GM23338 (cell line): ENCODE measurements around the gene TOMM7. TPM values are rescaled to one million over a fixed set of nuclear protein-coding genes. Genes with fewer than 3 reads are reported as not detected.
"Not testable (repeated sequence)": the region's sequence is repeated elsewhere in the genome, so short reads cannot be mapped to it uniquely, and the experiment has no call there.

ENCODE experiments used
- ATAC-seq: fragments of 200-7000 bp; cut with Tn5 transposase; 3 replicates; pipeline ENCODE4 v1.9.1; 2020
- DNase-seq: peaks from one replicate; pipeline ENCODE4 v3.0.0-alpha.2; 2015; ENCODE audit warnings: low spot score
- H2AFZ ChIP-seq: fragments of 200-600 bp; sonication (generic); 2 replicates; pipeline ENCODE4 v1.8.0; 2016; ENCODE audit warnings: antibody characterized with exemption, mild to moderate bottlenecking, moderate library complexity
- H3F3A ChIP-seq: fragments of 200-600 bp; sonication (generic); replicated peaks from 2 replicates; pipeline ENCODE4 v1.8.0; 2017; ENCODE audit warnings: antibody characterized with exemption, mixed run types, low read depth
- H3K27ac ChIP-seq: fragments of 200-600 bp; sonication (generic); 2 replicates; pipeline ENCODE4 v1.6.1; 2016; ENCODE audit warnings: low read depth
- H3K27me3 ChIP-seq: fragments of 200-600 bp; sonication (generic); 2 replicates; pipeline ENCODE4 v1.8.0; 2016; ENCODE audit warnings: mild to moderate bottlenecking, mixed run types, moderate library complexity; ENCODE audit not compliant: insufficient read depth
- H3K36me3 ChIP-seq: fragments of 200-600 bp; sonication (generic); 2 replicates; pipeline ENCODE4 v1.8.0; 2016; ENCODE audit warnings: mild to moderate bottlenecking; ENCODE audit not compliant: insufficient read depth
- H3K4me1 ChIP-seq: fragments of 200-600 bp; sonication (generic); 2 replicates; pipeline ENCODE4 v1.8.0; 2016; ENCODE audit warnings: mild to moderate bottlenecking, moderate library complexity; ENCODE audit not compliant: insufficient read depth
- H3K4me2 ChIP-seq: fragments of 200-600 bp; sonication (generic); 2 replicates; pipeline ENCODE4 v1.7.1; 2017; ENCODE audit warnings: mixed run types
- H3K4me3 ChIP-seq: fragments of 200-600 bp; sonication (generic); 2 replicates; pipeline ENCODE4 v1.6.1; 2016; ENCODE audit warnings: mixed run types
- H3K79me2 ChIP-seq: fragments of 200-600 bp; sonication (generic); replicated peaks from 2 replicates; pipeline ENCODE4 v1.8.0; 2017; ENCODE audit warnings: mild to moderate bottlenecking; ENCODE audit not compliant: insufficient read depth
- H3K9me2 ChIP-seq: fragments of 200-600 bp; sonication (generic); 2 replicates; pipeline ENCODE4 v1.8.0; 2017; ENCODE audit not compliant: insufficient read depth
- H4K20me1 ChIP-seq: fragments of 200-600 bp; sonication (generic); replicated peaks from 2 replicates; pipeline ENCODE4 v1.8.0; 2017; ENCODE audit warnings: mild to moderate bottlenecking; ENCODE audit not compliant: insufficient read depth
- H3K27ac Mint-ChIP-seq: 2 replicates; pipeline ENCODE4 v1.8.0; 2020; ENCODE audit warnings: inconsistent platforms, mild to moderate bottlenecking, moderate library complexity, mixed read lengths
- H3K27me3 Mint-ChIP-seq: 3 replicates; pipeline ENCODE4 v1.8.0; 2022; ENCODE audit warnings: low read depth, mild to moderate bottlenecking, moderate library complexity, mixed read lengths, inconsistent platforms; ENCODE audit not compliant: insufficient read depth, poor library complexity
- H3K36me3 Mint-ChIP-seq: 3 replicates; pipeline ENCODE4 v1.8.0; 2021; ENCODE audit warnings: low read depth, mild to moderate bottlenecking, inconsistent platforms, moderate library complexity, mixed read lengths
- H3K4me1 Mint-ChIP-seq: 3 replicates; pipeline ENCODE4 v1.8.0; 2020; ENCODE audit warnings: mild to moderate bottlenecking, inconsistent platforms, mixed read lengths
- H3K4me3 Mint-ChIP-seq: 3 replicates; pipeline ENCODE4 v1.8.0; 2021; ENCODE audit warnings: moderate library complexity, mild to moderate bottlenecking, inconsistent platforms, mixed read lengths
- H3K9me3 Mint-ChIP-seq: 3 replicates; pipeline ENCODE4 v1.8.0; 2020; ENCODE audit warnings: moderate library complexity, mild to moderate bottlenecking, inconsistent platforms, mixed read lengths
- CREB1 ChIP-seq: fragments of 250-450 bp; sonication (Bioruptor Pico); IDR thresholded peaks from 2 replicates; pipeline ENCODE4 v1.5.0; 2020; ENCODE audit warnings: low read depth, mild to moderate bottlenecking, moderate library complexity
- EZH2 ChIP-seq: fragments of 200-600 bp; sonication (generic); IDR thresholded peaks from one replicate; pipeline ENCODE4 v1.8.0; 2017; ENCODE audit warnings: antibody characterized with exemption, mild to moderate bottlenecking, low read depth; ENCODE audit not compliant: unreplicated experiment
- EZH2phosphoT487 ChIP-seq: fragments of 200-600 bp; sonication (generic); IDR thresholded peaks from one replicate; pipeline ENCODE4 v1.8.1; 2018; ENCODE audit warnings: antibody characterized with exemption; ENCODE audit not compliant: unreplicated experiment
- JUNB ChIP-seq: IDR thresholded peaks from one replicate; pipeline ENCODE4 v1.6.1; 2016; ENCODE audit warnings: antibody characterized with exemption; ENCODE audit not compliant: unreplicated experiment
- NANOG ChIP-seq: IDR thresholded peaks from 2 replicates; pipeline ENCODE4 v1.6.1; 2016; ENCODE audit warnings: antibody characterized with exemption, borderline replicate concordance
- STAT1 ChIP-seq: IDR thresholded peaks from one replicate; pipeline ENCODE4 v1.6.1; 2016; ENCODE audit warnings: antibody characterized with exemption; ENCODE audit not compliant: unreplicated experiment
- ZNF114 ChIP-seq: fragments of 250-450 bp; sonication (Bioruptor Pico); IDR thresholded peaks from 2 replicates; pipeline ENCODE4 v1.5.0; 2020; ENCODE audit warnings: mild to moderate bottlenecking, moderate library complexity
- polyA plus RNA-seq: library from polyadenylated mRNA; unstranded; fragments of >200 nt; fragmentation: Nextera tagmentation; extraction: Ambion mirVana; gene quantifications from 2 replicates; pipeline ENCODE4 v1.2.1, GENCODE V29; 2016
- total RNA-seq: library from RNA; depleted of rRNA; stranded (reverse); fragments of >200 nt; shearing (Covaris generic); gene quantifications from 2 replicates; pipeline ENCODE4 v1.2.3, GENCODE V29; 2014
- TF ChIP-seq, protein P1 (sequence below): IDR thresholded peaks from one replicate; pipeline ENCODE4 v1.6.1; 2018; ENCODE audit warnings: antibody characterized with exemption; ENCODE audit not compliant: unreplicated experiment
- TF ChIP-seq, protein P2 (sequence below): IDR thresholded peaks from 2 replicates; pipeline ENCODE4 v1.6.1; 2016; ENCODE audit warnings: antibody characterized with exemption
- TF ChIP-seq, protein P3 (sequence below), 2 experiments: fragments of 200-600 bp in 1 of 2; sonication (generic) in 1 of 2; conservative IDR thresholded peaks; 2 replicates each; pipeline versions ENCODE4 v1.5.1 to v1.6.1; 2016 to 2017; ENCODE audit warnings: antibody characterized with exemption in 2 of 2, low read depth in 2 of 2, mild to moderate bottlenecking in 2 of 2, moderate library complexity in 1 of 2

TOMM7 gene
- total and polyA plus RNA-seq, 2 experiments from 2014 or later: 164 to 920 TPM

DNA sequence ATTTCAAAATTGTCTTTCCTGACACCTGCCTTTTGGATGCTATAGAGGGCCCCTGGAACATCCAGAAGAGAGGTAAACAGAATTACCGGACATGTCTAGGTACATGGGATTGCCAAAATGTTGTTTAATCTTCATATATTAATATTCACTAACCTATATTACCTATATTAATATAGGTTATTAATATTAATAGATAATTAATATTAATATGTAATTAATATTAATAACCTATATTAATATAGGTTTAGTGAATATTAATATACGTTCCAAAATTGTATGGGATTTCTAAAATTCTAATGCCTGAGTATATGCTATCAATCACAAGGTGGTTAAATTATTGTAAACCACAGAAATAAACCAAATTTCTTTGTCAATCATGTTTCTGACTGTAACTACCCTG, 17.4 kb downstream of the TOMM7 start (continued):
- TF ChIP-seq, protein P1, sequence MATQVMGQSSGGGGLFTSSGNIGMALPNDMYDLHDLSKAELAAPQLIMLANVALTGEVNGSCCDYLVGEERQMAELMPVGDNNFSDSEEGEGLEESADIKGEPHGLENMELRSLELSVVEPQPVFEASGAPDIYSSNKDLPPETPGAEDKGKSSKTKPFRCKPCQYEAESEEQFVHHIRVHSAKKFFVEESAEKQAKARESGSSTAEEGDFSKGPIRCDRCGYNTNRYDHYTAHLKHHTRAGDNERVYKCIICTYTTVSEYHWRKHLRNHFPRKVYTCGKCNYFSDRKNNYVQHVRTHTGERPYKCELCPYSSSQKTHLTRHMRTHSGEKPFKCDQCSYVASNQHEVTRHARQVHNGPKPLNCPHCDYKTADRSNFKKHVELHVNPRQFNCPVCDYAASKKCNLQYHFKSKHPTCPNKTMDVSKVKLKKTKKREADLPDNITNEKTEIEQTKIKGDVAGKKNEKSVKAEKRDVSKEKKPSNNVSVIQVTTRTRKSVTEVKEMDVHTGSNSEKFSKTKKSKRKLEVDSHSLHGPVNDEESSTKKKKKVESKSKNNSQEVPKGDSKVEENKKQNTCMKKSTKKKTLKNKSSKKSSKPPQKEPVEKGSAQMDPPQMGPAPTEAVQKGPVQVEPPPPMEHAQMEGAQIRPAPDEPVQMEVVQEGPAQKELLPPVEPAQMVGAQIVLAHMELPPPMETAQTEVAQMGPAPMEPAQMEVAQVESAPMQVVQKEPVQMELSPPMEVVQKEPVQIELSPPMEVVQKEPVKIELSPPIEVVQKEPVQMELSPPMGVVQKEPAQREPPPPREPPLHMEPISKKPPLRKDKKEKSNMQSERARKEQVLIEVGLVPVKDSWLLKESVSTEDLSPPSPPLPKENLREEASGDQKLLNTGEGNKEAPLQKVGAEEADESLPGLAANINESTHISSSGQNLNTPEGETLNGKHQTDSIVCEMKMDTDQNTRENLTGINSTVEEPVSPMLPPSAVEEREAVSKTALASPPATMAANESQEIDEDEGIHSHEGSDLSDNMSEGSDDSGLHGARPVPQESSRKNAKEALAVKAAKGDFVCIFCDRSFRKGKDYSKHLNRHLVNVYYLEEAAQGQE: no peak
- TF ChIP-seq EZH2phosphoT487 (no peak), EZH2 (no peak), NANOG (no peak), ZNF114 (CRISPR knock-in tag) (no peak)
- TF ChIP-seq, protein P2, sequence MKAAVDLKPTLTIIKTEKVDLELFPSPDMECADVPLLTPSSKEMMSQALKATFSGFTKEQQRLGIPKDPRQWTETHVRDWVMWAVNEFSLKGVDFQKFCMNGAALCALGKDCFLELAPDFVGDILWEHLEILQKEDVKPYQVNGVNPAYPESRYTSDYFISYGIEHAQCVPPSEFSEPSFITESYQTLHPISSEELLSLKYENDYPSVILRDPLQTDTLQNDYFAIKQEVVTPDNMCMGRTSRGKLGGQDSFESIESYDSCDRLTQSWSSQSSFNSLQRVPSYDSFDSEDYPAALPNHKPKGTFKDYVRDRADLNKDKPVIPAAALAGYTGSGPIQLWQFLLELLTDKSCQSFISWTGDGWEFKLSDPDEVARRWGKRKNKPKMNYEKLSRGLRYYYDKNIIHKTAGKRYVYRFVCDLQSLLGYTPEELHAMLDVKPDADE: no peak

DNA sequence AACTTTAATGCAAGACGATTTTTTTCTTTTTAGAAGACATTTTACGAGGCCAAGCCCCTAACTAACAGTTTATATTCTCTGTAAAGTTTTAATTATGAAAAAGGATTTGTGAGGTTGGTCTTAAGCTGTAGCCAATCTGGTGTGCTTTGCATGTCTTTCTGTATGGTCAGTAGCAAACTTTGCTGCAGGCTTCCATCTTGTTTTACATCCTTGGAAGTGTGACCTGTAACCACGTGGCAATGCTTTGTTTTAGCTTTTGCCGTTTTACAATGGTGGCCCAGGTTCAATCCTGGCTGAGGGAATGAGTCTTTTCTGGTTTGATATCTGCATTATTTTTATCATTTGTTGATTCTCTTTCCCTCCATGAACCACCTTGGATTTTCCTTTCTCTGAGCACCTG, 19.8 kb downstream of the TOMM7 start:
- not testable (repeated sequence) for DNase-seq, H3K27me3 Mint-ChIP-seq, H3K79me2 ChIP-seq, H3K9me2 ChIP-seq, H3K27me3 ChIP-seq, H3F3A ChIP-seq, H3K36me3 ChIP-seq, H4K20me1 ChIP-seq, H2AFZ ChIP-seq
- Histone ChIP-seq H3K4me2 (0 out of 2 replicates have a peak overlapping the region, but pooled peaks have one; percentile 12), H3K27ac (peak overlapping the region; percentile 40), H3K4me3 (peak overlapping the region; percentile 3; the same call in 1 of the 2 replicates), H3K4me1 (peaks cover 28% of the 10 kb centered on the region)
- Mint-ChIP-seq H3K4me3 (peak overlapping the region; percentile 15; the same call in 1 of the 3 replicates), H3K4me1 (peaks cover 34% of the 10 kb centered on the region), H3K9me3 (peaks cover 44% of the 10 kb centered on the region), H3K27ac (peak overlapping the region; percentile 29; the same call in 1 of the 2 replicates), H3K36me3 (peaks cover 43% of the 10 kb centered on the region)
- peak; percentile 21 for ATAC-seq

DNA sequence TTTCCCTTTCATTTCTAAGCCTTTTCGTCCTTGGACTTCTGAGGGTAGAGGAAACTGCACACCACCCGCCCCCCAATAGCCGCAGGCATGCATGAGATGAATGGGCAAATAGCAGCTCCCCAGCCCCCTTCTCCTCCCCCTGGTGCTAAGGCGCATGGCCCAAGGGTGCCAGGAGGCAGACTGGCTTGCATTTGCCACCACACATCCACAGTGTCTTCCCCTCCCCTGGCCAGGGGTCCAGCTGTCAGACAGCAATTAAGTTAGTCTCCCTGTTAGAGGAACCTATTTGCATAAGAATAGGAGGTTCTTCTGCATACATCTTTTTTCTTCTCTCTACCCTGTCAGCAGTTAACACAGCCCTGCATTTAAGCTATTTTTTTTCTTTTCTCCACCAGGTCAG, 20.2 kb downstream of the TOMM7 start:
- Histone ChIP-seq H3K79me2 (no peaks in the 10 kb centered on the region), H3F3A (peaks cover 7% of the 10 kb centered on the region; the same call in 1 of the 2 replicates), H3K36me3 (no peaks in the 10 kb centered on the region; the same call in 1 of the 2 replicates), H3K27ac (peak overlapping the region; percentile 40; the same call in 1 of the 2 replicates), H2AFZ (no peak overlapping the region), H3K27me3 (no peaks in the 10 kb centered on the region), H3K4me2 (peak overlapping the region; percentile 60), H3K9me2 (no peaks in the 10 kb centered on the region; the same call in 1 of the 2 replicates), H4K20me1 (no peaks in the 10 kb centered on the region), H3K4me1 (peaks cover 24% of the 10 kb centered on the region), H3K4me3 (peak overlapping the region; percentile 6; the same call in 1 of the 2 replicates)
- Mint-ChIP-seq H3K4me1 (peaks cover 30% of the 10 kb centered on the region), H3K4me3 (peak overlapping the region; percentile 15; the same call in 1 of the 3 replicates), H3K27ac (peak overlapping the region; percentile 29; the same call in 1 of the 2 replicates), H3K36me3 (peaks cover 47% of the 10 kb centered on the region), H3K9me3 (peaks cover 48% of the 10 kb centered on the region), H3K27me3 (peaks cover 5% of the 10 kb centered on the region)
- DNase-seq (peak; percentile 90), ATAC-seq (peak; percentile 92)
- TF ChIP-seq JUNB (no peak), EZH2phosphoT487 (no peak), EZH2 (no peak), STAT1 (no peak), NANOG (peak; percentile 83), CREB1 (no peak)
- TF ChIP-seq, protein P1: no peak
- TF ChIP-seq, protein P2: no peak; the same call in 1 of the 2 replicates
- TF ChIP-seq, protein P3, sequence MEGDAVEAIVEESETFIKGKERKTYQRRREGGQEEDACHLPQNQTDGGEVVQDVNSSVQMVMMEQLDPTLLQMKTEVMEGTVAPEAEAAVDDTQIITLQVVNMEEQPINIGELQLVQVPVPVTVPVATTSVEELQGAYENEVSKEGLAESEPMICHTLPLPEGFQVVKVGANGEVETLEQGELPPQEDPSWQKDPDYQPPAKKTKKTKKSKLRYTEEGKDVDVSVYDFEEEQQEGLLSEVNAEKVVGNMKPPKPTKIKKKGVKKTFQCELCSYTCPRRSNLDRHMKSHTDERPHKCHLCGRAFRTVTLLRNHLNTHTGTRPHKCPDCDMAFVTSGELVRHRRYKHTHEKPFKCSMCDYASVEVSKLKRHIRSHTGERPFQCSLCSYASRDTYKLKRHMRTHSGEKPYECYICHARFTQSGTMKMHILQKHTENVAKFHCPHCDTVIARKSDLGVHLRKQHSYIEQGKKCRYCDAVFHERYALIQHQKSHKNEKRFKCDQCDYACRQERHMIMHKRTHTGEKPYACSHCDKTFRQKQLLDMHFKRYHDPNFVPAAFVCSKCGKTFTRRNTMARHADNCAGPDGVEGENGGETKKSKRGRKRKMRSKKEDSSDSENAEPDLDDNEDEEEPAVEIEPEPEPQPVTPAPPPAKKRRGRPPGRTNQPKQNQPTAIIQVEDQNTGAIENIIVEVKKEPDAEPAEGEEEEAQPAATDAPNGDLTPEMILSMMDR (conservative IDR thresholded peaks at IDR 0.05; ENCODE audit: low read depth in 2 of 2): no peak
